Keratinocyte (primary cell): ENCODE data around the gene ALOXE3. TPM values are rescaled to one million over a fixed set of nuclear protein-coding genes. Genes with fewer than 3 reads are reported as not detected.
A peak's percentile ranks its signal among the peaks of the same experiment; 100 is the strongest.

Experiments used
- DNase-seq: peaks from one replicate; pipeline ENCODE4 v3.0.0-alpha.2; 2011; ENCODE audit warnings: low read depth, missing footprints, low spot score
- FAIRE-seq: peaks from 2 replicates; lab custom pipeline; 2011; peaks lifted over from hg19 to GRCh38; lab: Jason Lieb, UNC
- H2AFZ ChIP-seq: 2 replicates; pipeline ENCODE4 v1.6.0; 2012; ENCODE audit warnings: low read length, control low read depth, inconsistent platforms; ENCODE audit not compliant: control insufficient read depth
- H3K27ac ChIP-seq: 2 replicates; pipeline ENCODE4 v1.5.1; 2011; ENCODE audit warnings: low read length; ENCODE audit not compliant: control insufficient read depth, insufficient read depth
- H3K27me3 ChIP-seq: 3 replicates; pipeline ENCODE4 v1.6.0; 2011; ENCODE audit warnings: low read length; ENCODE audit not compliant: control insufficient read depth, insufficient read depth; ENCODE audit errors: extremely low read depth
- H3K36me3 ChIP-seq, 2 experiments: 2 replicates in 1 of 2; 3 replicates in 1 of 2; pipeline ENCODE4 v1.5.1; 2011; ENCODE audit warnings: low read length in 2 of 2, mild to moderate bottlenecking in 1 of 2; ENCODE audit not compliant: control insufficient read depth in 2 of 2, insufficient read depth in 2 of 2; ENCODE audit errors: extremely low read depth in 1 of 2
- H3K4me1 ChIP-seq: 3 replicates; pipeline ENCODE4 v1.5.1; 2011; ENCODE audit warnings: low read length; ENCODE audit not compliant: control insufficient read depth, insufficient read depth; ENCODE audit errors: extremely low read depth
- H3K4me2 ChIP-seq: 3 replicates; pipeline ENCODE4 v1.6.0; 2011; ENCODE audit warnings: low read depth, low read length; ENCODE audit not compliant: control insufficient read depth, insufficient read depth; ENCODE audit errors: extremely low read depth
- H3K4me3 ChIP-seq, 3 experiments: fragments of 200-600 bp in 1 of 3; sonication (generic) in 1 of 3; 2 replicates in 2 of 3; 3 replicates in 1 of 3; pipeline ENCODE4 v1.5.1; 2011 to 2016; ENCODE audit warnings: low read length in 3 of 3, mild to moderate bottlenecking in 3 of 3, control low read depth in 2 of 3, inconsistent platforms in 1 of 3, low read depth in 1 of 3, mixed read lengths in 1 of 3, mixed run types in 1 of 3, moderate library complexity in 1 of 3; ENCODE audit not compliant: control insufficient read depth in 2 of 3, insufficient read depth in 2 of 3; ENCODE audit errors: extremely low read depth in 1 of 3
- H3K79me2 ChIP-seq: 2 replicates; pipeline ENCODE4 v1.6.0; 2012; ENCODE audit warnings: low read length; ENCODE audit not compliant: control insufficient read depth, insufficient read depth
- H3K9ac ChIP-seq: 3 replicates; pipeline ENCODE4 v1.6.0; 2011; ENCODE audit warnings: low read length; ENCODE audit not compliant: control insufficient read depth, insufficient read depth; ENCODE audit errors: extremely low read depth
- H3K9me1 ChIP-seq: 3 replicates; pipeline ENCODE4 v1.6.0; 2011; ENCODE audit warnings: low read length; ENCODE audit not compliant: control insufficient read depth, insufficient read depth; ENCODE audit errors: extremely low read depth
- H3K9me3 ChIP-seq: 2 replicates; pipeline ENCODE4 v1.5.1; 2012; ENCODE audit warnings: low read depth, low read length; ENCODE audit not compliant: control insufficient read depth
- H4K20me1 ChIP-seq: 3 replicates; pipeline ENCODE4 v1.6.0; 2011; ENCODE audit warnings: low read length; ENCODE audit not compliant: control insufficient read depth, insufficient read depth; ENCODE audit errors: extremely low read depth
- EZH2 ChIP-seq: IDR thresholded peaks from one replicate; pipeline ENCODE4 v1.6.1; 2012; ENCODE audit warnings: inconsistent platforms, mild to moderate bottlenecking, low read length, moderate library complexity
- dilution Hi-C: fragments of 300-500 bp; cut with MboI; formaldehyde crosslinking; loops from one replicate; pipeline ENCODE4 v1.7.0; 2020; ENCODE audit warnings: low sequenced_read_pairs; ENCODE audit not compliant: extremely low pct_ligation_motif_present
- polyA plus RNA-seq, 5 experiments: library from polyadenylated mRNA; depleted of rRNA in 3 of 5; stranded (reverse) in 3 of 5; stranded (forward) in 1 of 5; unstranded in 1 of 5; fragments of >200 nt; gene quantifications; 1 replicate in 1 of 5; 2 replicates in 3 of 5; 3 replicates in 1 of 5; pipeline versions ENCODE4 v1.2.1 to v1.2.3, GENCODE V29; 2011 to 2012; ENCODE audit warnings: missing spikeins in 2 of 5, low read depth in 1 of 5, low replicate concordance in 1 of 5
- TF ChIP-seq, protein P1 (sequence below), 3 experiments: IDR thresholded peaks in 1 of 3; conservative IDR thresholded peaks in 1 of 3; optimal IDR thresholded peaks in 1 of 3; 2 replicates in 2 of 3; 3 replicates in 1 of 3; pipeline versions ENCODE3 to v1.5.1; 2011; ENCODE audit warnings: low read length in 3 of 3, mild to moderate bottlenecking in 3 of 3, moderate library complexity in 2 of 3, control low read depth in 1 of 3, inconsistent platforms in 1 of 3; ENCODE audit not compliant: insufficient read depth in 2 of 3; ENCODE audit errors: extremely low read depth in 1 of 3

Gene ALOXE3
- polyA plus RNA-seq, 1 donor (not counting 4 experiments of a cell fraction or from before 2014, with no cell fraction given), result 2.7 TPM

DNA sequence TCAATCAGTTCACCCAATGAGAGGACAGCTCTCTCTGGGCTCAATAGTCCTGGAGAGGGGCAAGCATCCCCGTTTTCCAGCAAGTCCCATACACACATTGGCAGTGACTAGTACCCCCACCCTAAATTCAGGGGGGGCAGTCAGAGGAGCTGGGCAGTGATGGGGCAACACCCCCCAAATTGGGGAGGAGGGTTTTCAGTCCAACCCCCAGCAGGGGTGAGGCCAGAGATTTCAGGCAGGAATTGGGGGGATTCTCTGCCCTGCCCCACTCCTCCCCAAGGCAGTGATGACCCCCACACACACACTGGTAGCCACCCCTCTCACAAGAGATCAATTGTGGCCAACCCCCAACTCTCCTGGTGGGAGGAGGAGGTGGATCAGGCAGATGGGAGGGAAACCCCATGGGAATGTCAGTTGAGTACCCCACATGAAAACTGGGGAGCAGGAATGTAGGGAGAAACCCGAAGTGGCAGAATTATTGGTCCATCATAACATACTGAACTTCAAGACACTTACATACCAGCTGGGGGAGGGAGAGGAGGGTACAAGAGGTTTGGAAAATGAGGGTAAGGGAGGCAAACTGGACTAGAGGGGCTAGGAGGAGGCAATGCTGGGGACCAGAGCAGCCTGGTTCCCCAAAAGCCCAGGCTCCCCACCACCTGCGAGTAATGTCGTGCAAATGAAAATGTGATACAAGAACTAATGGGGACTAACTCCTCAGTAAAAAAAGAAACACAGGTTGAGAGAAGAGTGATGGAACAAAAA is 41.3 kb upstream of the ALOXE3 start:
- no peaks in the 10 kb centered on the region for H4K20me1 ChIP-seq
- FAIRE-seq, result no peak
- H3K9ac ChIP-seq, result no peak overlapping the region
- H3K79me2 ChIP-seq, result peaks cover 33% of the 10 kb centered on the region
- H3K4me2 ChIP-seq, result no peak overlapping the region
- TF ChIP-seq, protein P1, sequence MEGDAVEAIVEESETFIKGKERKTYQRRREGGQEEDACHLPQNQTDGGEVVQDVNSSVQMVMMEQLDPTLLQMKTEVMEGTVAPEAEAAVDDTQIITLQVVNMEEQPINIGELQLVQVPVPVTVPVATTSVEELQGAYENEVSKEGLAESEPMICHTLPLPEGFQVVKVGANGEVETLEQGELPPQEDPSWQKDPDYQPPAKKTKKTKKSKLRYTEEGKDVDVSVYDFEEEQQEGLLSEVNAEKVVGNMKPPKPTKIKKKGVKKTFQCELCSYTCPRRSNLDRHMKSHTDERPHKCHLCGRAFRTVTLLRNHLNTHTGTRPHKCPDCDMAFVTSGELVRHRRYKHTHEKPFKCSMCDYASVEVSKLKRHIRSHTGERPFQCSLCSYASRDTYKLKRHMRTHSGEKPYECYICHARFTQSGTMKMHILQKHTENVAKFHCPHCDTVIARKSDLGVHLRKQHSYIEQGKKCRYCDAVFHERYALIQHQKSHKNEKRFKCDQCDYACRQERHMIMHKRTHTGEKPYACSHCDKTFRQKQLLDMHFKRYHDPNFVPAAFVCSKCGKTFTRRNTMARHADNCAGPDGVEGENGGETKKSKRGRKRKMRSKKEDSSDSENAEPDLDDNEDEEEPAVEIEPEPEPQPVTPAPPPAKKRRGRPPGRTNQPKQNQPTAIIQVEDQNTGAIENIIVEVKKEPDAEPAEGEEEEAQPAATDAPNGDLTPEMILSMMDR (optimal IDR thresholded peaks at IDR 0.05 in 1 of 3, IDR thresholded peaks at IDR 0.05 in 1 of 3, conservative IDR thresholded peaks at IDR 0.05 in 1 of 3; ENCODE audit: extremely low read depth in 1 of 3, insufficient read depth in 2 of 3, low read length in 3 of 3), result no peak
- no peak for TF ChIP-seq EZH2
- no peak overlapping the region for H2AFZ ChIP-seq
- H3K9me3 ChIP-seq, result no peaks in the 10 kb centered on the region
- peaks cover 33% of the 10 kb centered on the region for H3K4me1 ChIP-seq
- dilution Hi-C loops, result no loop called here
- peaks cover 12 to 26% of the 10 kb centered on the region in 2 experiments for H3K36me3 ChIP-seq
- DNase-seq, result no peak
- no peaks in the 10 kb centered on the region for H3K27me3 ChIP-seq
- no peaks in the 10 kb centered on the region for H3K9me1 ChIP-seq
- H3K4me3 ChIP-seq, result no peak overlapping the region
- no peak overlapping the region for H3K27ac ChIP-seq

DNA sequence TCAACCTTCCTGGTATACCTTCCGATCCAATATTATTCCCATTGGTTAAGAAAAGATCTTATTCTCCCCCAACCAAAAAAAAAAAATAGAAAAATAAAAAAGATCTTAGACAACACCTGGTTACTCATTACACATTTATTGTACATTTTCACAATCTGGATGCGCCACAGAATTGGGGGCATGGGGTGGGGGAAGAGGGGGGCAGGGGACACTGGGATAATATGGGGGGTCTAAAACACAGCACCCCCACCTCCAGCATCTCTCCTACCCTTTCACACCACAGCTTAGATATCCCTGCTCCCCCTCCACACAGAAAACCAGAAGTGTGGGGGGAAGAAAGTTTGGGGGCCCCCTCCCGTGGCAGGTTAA is 40.7 kb upstream of the ALOXE3 start:
- Histone ChIP-seq H3K9me1 (no peaks in the 10 kb centered on the region), H3K27ac (no peak overlapping the region), H3K4me1 (peaks cover 28% of the 10 kb centered on the region), H3K27me3 (no peaks in the 10 kb centered on the region), H3K9me3 (no peaks in the 10 kb centered on the region), H3K79me2 (peaks cover 36% of the 10 kb centered on the region), H4K20me1 (no peaks in the 10 kb centered on the region), H3K36me3 (peaks cover 12 to 26% of the 10 kb centered on the region in 2 experiments), H3K9ac (peak overlapping the region; percentile 68), H3K4me3 (no peak overlapping the region), H2AFZ (no peak overlapping the region), H3K4me2 (no peak overlapping the region)
- no peak for DNase-seq
- TF ChIP-seq, protein P1 (optimal IDR thresholded peaks at IDR 0.05 in 1 of 3, IDR thresholded peaks at IDR 0.05 in 1 of 3, conservative IDR thresholded peaks at IDR 0.05 in 1 of 3; ENCODE audit: extremely low read depth in 1 of 3, insufficient read depth in 2 of 3, low read length in 3 of 3), result no peak
- no peak for TF ChIP-seq EZH2
- FAIRE-seq, result no peak
- dilution Hi-C loops, result no loop called here
